ENCODE measurements around the gene NKX6-2.
"Not testable (repeated sequence)": the region's sequence is repeated elsewhere in the genome, so short reads cannot be mapped to it uniquely, and the experiment has no call there.

NKX6-2 gene

DNA sequence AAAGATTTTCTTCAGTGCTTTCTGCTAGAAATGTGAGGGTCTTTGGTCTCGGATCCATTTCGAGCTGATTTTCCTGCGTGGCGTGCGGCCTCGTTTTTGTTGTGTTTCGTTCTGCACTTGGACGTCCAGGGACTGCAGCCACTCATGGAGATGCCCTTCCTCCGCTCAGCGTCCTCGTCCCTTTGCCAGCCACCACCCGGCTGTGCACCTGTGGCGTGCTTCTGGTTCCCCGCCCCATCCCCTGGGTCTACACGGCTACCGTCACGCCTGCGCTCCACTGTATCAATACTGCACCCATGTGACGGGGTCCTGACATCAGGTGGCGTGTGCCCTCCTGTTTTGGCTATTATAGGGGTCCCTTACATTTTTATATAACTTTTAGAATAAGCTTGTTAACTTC, 42.7 kb upstream of the NKX6-2 start:
- TF ChIP-seq, protein P1, sequence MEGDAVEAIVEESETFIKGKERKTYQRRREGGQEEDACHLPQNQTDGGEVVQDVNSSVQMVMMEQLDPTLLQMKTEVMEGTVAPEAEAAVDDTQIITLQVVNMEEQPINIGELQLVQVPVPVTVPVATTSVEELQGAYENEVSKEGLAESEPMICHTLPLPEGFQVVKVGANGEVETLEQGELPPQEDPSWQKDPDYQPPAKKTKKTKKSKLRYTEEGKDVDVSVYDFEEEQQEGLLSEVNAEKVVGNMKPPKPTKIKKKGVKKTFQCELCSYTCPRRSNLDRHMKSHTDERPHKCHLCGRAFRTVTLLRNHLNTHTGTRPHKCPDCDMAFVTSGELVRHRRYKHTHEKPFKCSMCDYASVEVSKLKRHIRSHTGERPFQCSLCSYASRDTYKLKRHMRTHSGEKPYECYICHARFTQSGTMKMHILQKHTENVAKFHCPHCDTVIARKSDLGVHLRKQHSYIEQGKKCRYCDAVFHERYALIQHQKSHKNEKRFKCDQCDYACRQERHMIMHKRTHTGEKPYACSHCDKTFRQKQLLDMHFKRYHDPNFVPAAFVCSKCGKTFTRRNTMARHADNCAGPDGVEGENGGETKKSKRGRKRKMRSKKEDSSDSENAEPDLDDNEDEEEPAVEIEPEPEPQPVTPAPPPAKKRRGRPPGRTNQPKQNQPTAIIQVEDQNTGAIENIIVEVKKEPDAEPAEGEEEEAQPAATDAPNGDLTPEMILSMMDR (conservative IDR thresholded peaks at IDR 0.05) = no peak
- TF ChIP-seq ZFX (IDR thresholded peaks at IDR 0.05) = no peak
- H3K27ac ChIP-seq = no peak overlapping the region

DNA sequence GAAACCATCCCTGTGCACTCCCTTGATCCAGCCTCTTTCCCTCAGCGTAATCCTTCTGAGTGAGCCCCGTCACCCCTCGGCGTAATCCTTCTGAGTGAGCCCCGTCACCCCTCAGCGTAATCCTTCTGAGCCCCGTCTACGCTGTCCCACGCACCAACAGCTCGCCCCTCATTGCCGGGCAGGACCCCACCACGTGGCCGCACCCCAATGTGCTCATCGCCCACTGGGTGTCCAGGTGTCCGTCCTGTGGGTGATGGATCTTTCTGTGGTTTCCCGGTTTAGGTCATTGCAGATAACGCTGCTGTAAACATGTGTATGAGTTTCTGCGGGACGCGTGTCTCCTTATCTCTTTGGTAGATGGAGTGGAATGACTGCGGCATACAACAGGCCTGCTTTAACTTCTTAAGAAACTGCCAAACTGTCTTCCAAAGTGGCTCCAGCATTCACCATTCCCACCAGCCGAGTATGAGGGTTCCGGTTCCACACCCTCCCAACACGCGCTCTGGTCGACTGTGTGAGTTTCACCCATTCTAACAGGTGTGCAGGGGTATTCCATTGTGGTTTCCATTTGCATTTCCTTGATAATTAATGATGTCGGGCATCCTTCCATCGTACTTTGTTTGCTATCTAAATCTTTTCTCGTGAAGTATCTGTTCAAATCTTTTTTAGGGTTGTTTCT, 42.1 kb upstream of the NKX6-2 start:
- no peak overlapping the region for H3K27ac ChIP-seq
- TF ChIP-seq, protein P1 (conservative IDR thresholded peaks at IDR 0.05) = no peak
- TF ChIP-seq ZFX (IDR thresholded peaks at IDR 0.05) = no peak

DNA sequence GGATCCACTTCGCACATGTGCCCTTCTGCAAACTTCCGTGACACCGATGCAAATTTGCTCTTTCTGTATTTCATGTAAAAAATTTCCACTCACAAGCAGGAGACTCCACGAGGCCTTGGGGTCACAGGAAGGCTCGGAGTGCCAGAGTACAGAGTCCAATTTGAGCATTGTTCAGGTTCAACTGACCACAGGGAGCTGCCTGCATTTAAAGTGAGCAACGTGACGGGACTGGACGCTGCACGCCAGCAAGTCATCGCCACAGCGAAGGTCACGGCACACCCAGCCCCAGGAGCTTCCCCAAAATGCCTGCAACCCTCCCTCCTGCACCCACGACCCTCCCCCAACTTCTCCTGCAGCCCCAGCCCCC, 41.5 kb upstream of the NKX6-2 start:
- TF ChIP-seq, protein P1 (conservative IDR thresholded peaks at IDR 0.05) = no peak
- TF ChIP-seq ZFX (IDR thresholded peaks at IDR 0.05) = no peak
- no peak overlapping the region for H3K27ac ChIP-seq

DNA sequence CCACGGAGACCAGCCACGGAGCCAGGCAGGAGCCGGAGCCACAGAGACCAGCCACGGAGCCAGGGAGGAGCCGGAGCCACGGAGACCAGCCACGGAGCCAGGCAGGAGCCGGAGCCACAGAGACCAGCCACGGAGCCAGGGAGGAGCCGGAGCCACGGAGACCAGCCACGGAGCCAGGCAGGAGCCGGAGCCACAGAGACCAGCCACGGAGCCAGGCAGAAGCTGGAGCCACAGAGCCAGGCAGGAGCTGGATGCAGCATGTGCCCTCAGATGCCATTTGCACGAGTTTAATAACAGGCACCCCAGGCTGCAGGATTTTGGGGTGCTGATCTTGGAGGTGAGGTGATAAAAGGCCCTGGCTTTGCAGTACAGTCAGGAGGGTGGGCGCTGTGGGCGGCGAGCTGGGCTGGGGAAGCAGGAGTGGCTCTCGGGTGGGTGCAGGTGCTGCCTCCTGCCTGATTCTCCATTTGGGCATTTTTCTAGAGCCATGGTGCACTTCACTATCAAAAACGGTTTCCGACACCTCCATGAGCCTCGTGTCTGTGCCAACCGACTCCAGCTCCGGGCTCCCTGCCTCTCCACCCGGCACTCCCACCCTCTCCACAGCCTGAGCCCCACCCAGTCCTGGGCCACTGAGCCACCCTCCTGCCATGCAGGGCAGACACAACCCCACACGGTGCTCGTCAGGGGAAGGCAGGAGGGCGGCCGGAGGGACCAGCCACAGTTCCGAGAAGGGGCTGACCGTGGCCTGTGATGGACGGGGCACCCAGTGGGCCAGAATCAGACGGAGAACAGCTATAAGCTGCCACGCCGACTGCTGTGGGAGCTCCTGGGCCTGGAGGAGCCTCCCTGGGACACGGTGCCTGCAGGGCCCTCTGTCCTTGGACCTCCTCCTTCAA, 40.8 kb upstream of the NKX6-2 start:
- no peak for TF ChIP-seq ZFX (IDR thresholded peaks at IDR 0.05)
- TF ChIP-seq, protein P1 (conservative IDR thresholded peaks at IDR 0.05) = no peak
- H3K27ac ChIP-seq = no peak overlapping the region

DNA sequence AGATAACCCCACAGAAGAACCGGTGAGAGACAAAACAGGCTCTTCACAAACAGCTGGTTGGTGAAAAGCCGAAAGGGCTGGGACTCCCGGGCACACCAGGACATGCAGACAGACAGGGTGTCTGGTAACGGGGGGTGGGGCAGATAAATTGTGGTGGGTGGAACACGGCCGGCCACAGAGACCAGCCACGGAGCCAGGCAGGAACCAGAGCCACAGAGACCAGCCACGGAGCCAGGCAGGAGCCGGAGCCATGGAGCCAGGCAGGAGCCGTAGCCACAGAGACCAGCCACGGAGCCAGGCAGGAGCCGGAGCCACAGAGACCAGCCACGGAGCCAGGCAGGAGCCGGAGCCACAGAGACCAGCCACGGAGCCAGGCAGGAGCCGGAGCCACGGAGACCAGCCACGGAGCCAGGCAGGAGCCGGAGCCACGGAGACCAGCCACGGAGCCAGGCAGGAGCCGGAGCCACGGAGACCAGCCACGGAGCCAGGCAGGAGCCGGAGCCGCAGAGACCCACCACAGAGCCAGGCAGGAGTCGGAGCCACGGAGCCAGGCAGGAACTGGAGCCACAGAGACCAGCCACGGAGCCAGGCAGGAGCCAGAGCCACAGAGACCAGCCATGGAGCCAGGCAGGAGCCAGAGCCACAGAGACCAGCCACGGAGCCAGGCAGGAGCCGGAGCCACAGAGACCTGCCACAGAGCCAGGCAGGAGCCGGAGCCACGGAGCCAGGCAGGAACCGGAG, 40.0 kb upstream of the NKX6-2 start:
- H3K27ac ChIP-seq = not testable (repeated sequence)

DNA sequence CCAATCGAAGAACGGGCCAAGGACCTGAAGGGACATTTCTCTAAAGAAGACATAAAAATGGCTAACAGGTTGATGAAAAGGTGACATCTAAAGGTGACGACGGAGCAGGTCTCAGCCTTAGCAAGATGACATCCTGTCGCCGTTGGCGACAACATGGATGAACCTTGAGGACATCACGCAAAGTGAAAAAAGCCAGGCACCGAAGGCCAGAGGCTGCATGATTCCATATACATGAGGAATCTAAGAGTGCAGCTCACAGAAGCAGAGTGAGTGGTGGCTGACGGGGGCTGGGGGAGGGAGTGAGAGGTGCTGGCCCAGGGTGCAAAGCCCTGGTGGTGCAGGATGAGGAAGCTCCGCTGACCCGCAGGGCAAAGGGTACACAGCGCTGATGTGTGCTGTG, 34.1 kb upstream of the NKX6-2 start:
- TF ChIP-seq ZFX (IDR thresholded peaks at IDR 0.05) = no peak
- TF ChIP-seq, protein P1 (conservative IDR thresholded peaks at IDR 0.05) = no peak
- H3K27ac ChIP-seq = no peak overlapping the region

GRCh38 chr10:132817701-132818211, 31.8 kb upstream of the NKX6-2 start:
- TF ChIP-seq, protein P1 (conservative IDR thresholded peaks at IDR 0.05) = no peak
- TF ChIP-seq ZFX (IDR thresholded peaks at IDR 0.05) = no peak
- H3K27ac ChIP-seq = no peak overlapping the region

All from C4-2B (cell line).